OCI-LY7 (cell line): Measurements from ENCODE around the gene BICD1. TPM values are rescaled to one million over a fixed set of nuclear protein-coding genes. Genes with fewer than 3 reads are reported as not detected.

Experiments
- BruUV-seq: library from RNA; stranded (reverse); fragments of 400-500 nt; replicated peaks from 2 replicates; lab custom pipeline; 2021; lab: Mats Ljungman, UMichigan
- CTCF ChIA-PET: fragments of 300-600 bp; sonication (Branson Sonifier 250); formaldehyde crosslinking; loops from one replicate; lab custom pipeline; 2022; ENCODE audit warnings: antibody characterized with exemption; ENCODE audit not compliant: unreplicated experiment; lab: Charles Lee
- POLR2A ChIA-PET: fragments of 300-600 bp; sonication (Branson Sonifier 250); formaldehyde crosslinking; loops from one replicate; lab custom pipeline; 2022; ENCODE audit warnings: antibody characterized with exemption; lab: Charles Lee
- DNase-seq: peaks from one replicate; pipeline ENCODE4 v3.0.0-alpha.2; 2015; ENCODE audit warnings: low spot score
- H2AFZ ChIP-seq: fragments of 200-600 bp; sonication (generic), shearing (Covaris generic); 2 replicates; pipeline ENCODE4 v1.6.1; 2014; ENCODE audit warnings: mild to moderate bottlenecking, antibody characterized with exemption, low read length, moderate library complexity
- H3K27ac ChIP-seq: fragments of 200-600 bp; sonication (generic); 2 replicates; pipeline ENCODE4 v1.5.1; 2014; ENCODE audit warnings: mixed run types, low read depth, mild to moderate bottlenecking, moderate library complexity, low read length, inconsistent platforms; ENCODE audit not compliant: poor library complexity, severe bottlenecking
- H3K36me3 ChIP-seq: fragments of 200-600 bp; sonication (generic); 2 replicates; pipeline ENCODE4 v1.6.1; 2014; ENCODE audit warnings: mild to moderate bottlenecking, antibody characterized with exemption, low read length, moderate library complexity, mixed read lengths; ENCODE audit not compliant: insufficient read depth
- H3K4me1 ChIP-seq: fragments of 200-600 bp; sonication (generic); 2 replicates; pipeline ENCODE4 v1.5.1; 2014; ENCODE audit warnings: mild to moderate bottlenecking, low read length; ENCODE audit not compliant: insufficient read depth, poor library complexity, severe bottlenecking
- H3K4me2 ChIP-seq: fragments of 200-600 bp; sonication (generic); 2 replicates; pipeline ENCODE4 v1.6.1; 2014; ENCODE audit warnings: mild to moderate bottlenecking, low read length
- H3K4me3 ChIP-seq: fragments of 200-600 bp; sonication (generic); 2 replicates; pipeline ENCODE4 v1.5.1; 2014; ENCODE audit warnings: mild to moderate bottlenecking, low read depth, low read length; ENCODE audit not compliant: poor library complexity, severe bottlenecking
- H3K79me2 ChIP-seq: fragments of 200-600 bp; sonication (generic); 2 replicates; pipeline ENCODE4 v1.6.1; 2016; ENCODE audit warnings: low read depth, mild to moderate bottlenecking, low read length, moderate library complexity, mixed read lengths; ENCODE audit not compliant: insufficient read depth
- H3K9me2 ChIP-seq: fragments of 200-600 bp; sonication (generic); 2 replicates; pipeline ENCODE4 v1.6.1; 2016; ENCODE audit warnings: mild to moderate bottlenecking, low read length, mixed read lengths; ENCODE audit not compliant: insufficient read depth
- H3K9me3 ChIP-seq: fragments of 200-600 bp; sonication (generic); 2 replicates; pipeline ENCODE4 v1.6.1; 2014; ENCODE audit warnings: mild to moderate bottlenecking, mixed run types, low read length, mixed read lengths
- H4K20me1 ChIP-seq: fragments of 200-600 bp; sonication (generic); 2 replicates; pipeline ENCODE4 v1.6.1; 2014; ENCODE audit warnings: mild to moderate bottlenecking, antibody characterized with exemption, low read length, moderate library complexity, mixed read lengths; ENCODE audit not compliant: insufficient read depth
- EZH2phosphoT487 ChIP-seq: fragments of 200-600 bp; sonication (generic); IDR thresholded peaks from 2 replicates; pipeline ENCODE4 v1.6.1; 2018; ENCODE audit warnings: low read depth, borderline replicate concordance, mild to moderate bottlenecking, mixed run types, antibody characterized with exemption, low read length, moderate library complexity, mixed read lengths
- intact Hi-C: fragments of 100-400 bp; cut with micrococcal nuclease; formaldehyde crosslinking; loops from one replicate; pipeline ENCODE4 v1.10.0; 2022; ENCODE audit not compliant: unreplicated experiment
- total RNA-seq, 2 experiments: library from RNA; depleted of rRNA in 1 of 2; stranded (reverse); fragments of >200 nt in 1 of 2; shearing (Covaris generic) in 1 of 2; gene quantifications; 2 replicates each; pipeline ENCODE4 v1.2.3, GENCODE V29; 2014 to 2022
- TF ChIP-seq, protein P1 (sequence below): fragments of 200-600 bp; sonication (generic); conservative IDR thresholded peaks from 2 replicates; pipeline ENCODE4 v1.5.1; 2014; ENCODE audit warnings: mild to moderate bottlenecking, antibody characterized with exemption, low read length, moderate library complexity, mixed read lengths

The BICD1 gene
- total RNA-seq, 2 experiments from 2014 or later: 42.9 to 88.2 TPM

DNA sequence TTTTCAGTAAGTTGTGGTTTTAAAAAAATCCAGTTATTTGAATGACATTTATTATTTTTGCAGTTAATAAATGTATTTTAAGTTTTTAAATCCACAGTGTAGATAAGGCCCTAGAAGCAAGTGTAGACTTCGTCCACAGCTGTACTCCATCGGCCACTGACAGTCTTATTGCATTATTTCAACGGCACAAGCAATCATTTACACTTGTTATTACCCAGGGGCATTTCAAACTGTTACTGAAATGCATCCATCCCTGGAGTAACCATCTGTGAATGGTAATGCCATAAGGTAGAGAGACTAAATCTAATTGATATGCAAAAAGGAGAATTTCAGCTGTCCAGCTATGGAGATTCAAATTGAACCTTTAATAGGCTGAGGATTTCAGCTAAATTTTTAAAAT, 48.4 kb downstream of the BICD1 start:
- Histone ChIP-seq H3K4me1 (no peaks in the 10 kb centered on the region), H3K79me2 (no peaks in the 10 kb centered on the region; the same call in 1 of the 2 replicates), H2AFZ (no peak overlapping the region), H3K36me3 (peaks cover 42% of the 10 kb centered on the region), H3K4me2 (no peak overlapping the region), H3K27ac (no peak overlapping the region), H3K9me3 (no peaks in the 10 kb centered on the region), H3K4me3 (no peak overlapping the region), H3K9me2 (no peaks in the 10 kb centered on the region), H4K20me1 (no peaks in the 10 kb centered on the region)
- intact Hi-C loops: no loop called here
- no TSS peak for BruUV-seq
- CTCF ChIA-PET: no interaction called here
- DNase-seq: no peak
- POLR2A ChIA-PET: interaction anchor here (1.1 kb wide), 1 partner anchor 9 kb away, joined by 3 read pairs; no protein-coding TSS in a partner anchor
- no peak for TF ChIP-seq EZH2phosphoT487
- TF ChIP-seq, protein P1, sequence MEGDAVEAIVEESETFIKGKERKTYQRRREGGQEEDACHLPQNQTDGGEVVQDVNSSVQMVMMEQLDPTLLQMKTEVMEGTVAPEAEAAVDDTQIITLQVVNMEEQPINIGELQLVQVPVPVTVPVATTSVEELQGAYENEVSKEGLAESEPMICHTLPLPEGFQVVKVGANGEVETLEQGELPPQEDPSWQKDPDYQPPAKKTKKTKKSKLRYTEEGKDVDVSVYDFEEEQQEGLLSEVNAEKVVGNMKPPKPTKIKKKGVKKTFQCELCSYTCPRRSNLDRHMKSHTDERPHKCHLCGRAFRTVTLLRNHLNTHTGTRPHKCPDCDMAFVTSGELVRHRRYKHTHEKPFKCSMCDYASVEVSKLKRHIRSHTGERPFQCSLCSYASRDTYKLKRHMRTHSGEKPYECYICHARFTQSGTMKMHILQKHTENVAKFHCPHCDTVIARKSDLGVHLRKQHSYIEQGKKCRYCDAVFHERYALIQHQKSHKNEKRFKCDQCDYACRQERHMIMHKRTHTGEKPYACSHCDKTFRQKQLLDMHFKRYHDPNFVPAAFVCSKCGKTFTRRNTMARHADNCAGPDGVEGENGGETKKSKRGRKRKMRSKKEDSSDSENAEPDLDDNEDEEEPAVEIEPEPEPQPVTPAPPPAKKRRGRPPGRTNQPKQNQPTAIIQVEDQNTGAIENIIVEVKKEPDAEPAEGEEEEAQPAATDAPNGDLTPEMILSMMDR: no peak

DNA sequence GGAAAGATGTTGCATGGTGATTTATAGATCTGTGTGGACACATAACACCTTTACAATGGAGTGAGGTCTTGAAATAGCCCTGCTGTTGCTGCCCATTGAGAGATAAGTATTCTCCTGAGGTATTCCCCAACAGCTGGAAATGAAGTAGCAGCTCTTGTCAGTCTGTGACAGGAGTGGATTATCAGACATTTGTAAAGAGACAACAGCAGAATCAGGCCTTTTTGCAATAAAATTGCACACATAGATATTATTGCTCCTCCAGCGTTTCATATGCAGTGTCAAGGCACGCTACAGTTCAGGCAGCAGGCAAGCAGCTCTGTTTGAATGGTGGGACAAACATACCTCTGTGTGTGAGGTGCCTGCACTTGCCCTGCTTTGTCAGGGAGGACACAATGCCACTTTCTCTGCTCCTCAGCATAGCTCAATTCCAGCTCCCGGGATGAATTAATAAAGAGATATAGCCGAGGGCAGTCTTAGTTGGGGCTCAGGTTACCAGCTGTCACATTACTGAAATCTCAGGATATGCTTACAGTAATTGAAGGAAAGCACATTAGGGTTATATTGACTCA, 49.4 kb downstream of the BICD1 start:
- Histone ChIP-seq H3K9me2 (no peaks in the 10 kb centered on the region), H3K9me3 (no peaks in the 10 kb centered on the region), H3K4me3 (no peak overlapping the region), H3K27ac (no peak overlapping the region), H3K36me3 (peaks cover 38% of the 10 kb centered on the region), H3K4me1 (no peaks in the 10 kb centered on the region), H3K79me2 (no peaks in the 10 kb centered on the region; the same call in 1 of the 2 replicates), H2AFZ (no peak overlapping the region), H3K4me2 (no peak overlapping the region), H4K20me1 (no peaks in the 10 kb centered on the region)
- TF ChIP-seq EZH2phosphoT487: no peak
- TF ChIP-seq, protein P1: no peak
- POLR2A ChIA-PET: interaction anchor here (0.8 to 1.1 kb wide), 2 partner anchors 10 to 291 kb away, joined by 3 read pairs; no protein-coding TSS in a partner anchor
- no TSS peak for BruUV-seq
- intact Hi-C loops: no loop called here
- CTCF ChIA-PET: no interaction called here
- DNase-seq: no peak

DNA sequence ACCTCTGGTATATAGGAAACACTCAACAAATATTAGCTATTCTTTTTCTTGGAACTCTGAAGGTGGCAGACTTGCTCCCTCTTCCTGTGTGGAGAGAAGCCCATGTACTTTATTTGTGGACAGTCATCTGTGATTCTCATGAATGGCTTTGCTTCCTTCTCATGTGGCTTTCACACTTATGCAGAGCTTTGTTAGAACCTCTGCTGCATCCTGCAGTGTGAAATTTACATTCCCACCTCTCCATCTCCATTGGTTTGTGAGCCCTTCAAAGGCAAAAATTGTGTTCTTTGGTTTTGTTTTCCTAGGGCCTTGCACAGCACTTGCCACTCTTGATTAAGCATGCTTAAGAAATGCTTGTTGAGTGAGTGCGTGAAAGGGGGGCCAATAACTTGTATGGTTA, 51.9 kb downstream of the BICD1 start:
- no TSS peak for BruUV-seq
- no peak for DNase-seq
- H3K27ac ChIP-seq: no peak overlapping the region
- no peaks in the 10 kb centered on the region for H3K9me2 ChIP-seq
- H3K4me3 ChIP-seq: no peak overlapping the region
- no peaks in the 10 kb centered on the region for H3K9me3 ChIP-seq
- no peaks in the 10 kb centered on the region for H4K20me1 ChIP-seq
- ChIA-PET POLR2A (interaction anchor here (0.7 kb wide), 1 partner anchor 47 kb away, joined by 5 read pairs; no protein-coding TSS in a partner anchor), CTCF (no interaction called here)
- no peak overlapping the region for H3K4me2 ChIP-seq
- H3K4me1 ChIP-seq: no peaks in the 10 kb centered on the region
- peaks cover 29% of the 10 kb centered on the region for H3K36me3 ChIP-seq
- peaks cover 6% of the 10 kb centered on the region; the same call in 1 of the 2 replicates for H3K79me2 ChIP-seq
- intact Hi-C loops: no loop called here
- TF ChIP-seq, protein P1: no peak
- no peak for TF ChIP-seq EZH2phosphoT487
- no peak overlapping the region for H2AFZ ChIP-seq
